ENCODE measurements around the gene GABBR1.

GRCh38 chr6:29528300-29528931 lies 104.6 kb downstream of the GABBR1 start:
- TF ChIP-seq JUN (IDR thresholded peaks at IDR 0.05; ENCODE audit: borderline replicate concordance, insufficient read depth, insufficient read length, low read depth) (no peak), EZH2 (IDR thresholded peaks at IDR 0.05; ENCODE audit: borderline replicate concordance, low read depth, low read length, severe bottlenecking) (no peak), MYC (IDR thresholded peaks at IDR 0.05; ENCODE audit: low read depth, low read length) (no peak), POLR2AphosphoS5 (IDR thresholded peaks at IDR 0.05; ENCODE audit: insufficient read depth, low read depth, low read length) (no peak), POLR2A (IDR thresholded peaks at IDR 0.05; ENCODE audit: low read depth, low read length) (no peak)
- TF ChIP-seq, protein P1, sequence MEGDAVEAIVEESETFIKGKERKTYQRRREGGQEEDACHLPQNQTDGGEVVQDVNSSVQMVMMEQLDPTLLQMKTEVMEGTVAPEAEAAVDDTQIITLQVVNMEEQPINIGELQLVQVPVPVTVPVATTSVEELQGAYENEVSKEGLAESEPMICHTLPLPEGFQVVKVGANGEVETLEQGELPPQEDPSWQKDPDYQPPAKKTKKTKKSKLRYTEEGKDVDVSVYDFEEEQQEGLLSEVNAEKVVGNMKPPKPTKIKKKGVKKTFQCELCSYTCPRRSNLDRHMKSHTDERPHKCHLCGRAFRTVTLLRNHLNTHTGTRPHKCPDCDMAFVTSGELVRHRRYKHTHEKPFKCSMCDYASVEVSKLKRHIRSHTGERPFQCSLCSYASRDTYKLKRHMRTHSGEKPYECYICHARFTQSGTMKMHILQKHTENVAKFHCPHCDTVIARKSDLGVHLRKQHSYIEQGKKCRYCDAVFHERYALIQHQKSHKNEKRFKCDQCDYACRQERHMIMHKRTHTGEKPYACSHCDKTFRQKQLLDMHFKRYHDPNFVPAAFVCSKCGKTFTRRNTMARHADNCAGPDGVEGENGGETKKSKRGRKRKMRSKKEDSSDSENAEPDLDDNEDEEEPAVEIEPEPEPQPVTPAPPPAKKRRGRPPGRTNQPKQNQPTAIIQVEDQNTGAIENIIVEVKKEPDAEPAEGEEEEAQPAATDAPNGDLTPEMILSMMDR (IDR thresholded peaks at IDR 0.05; ENCODE audit: extremely low read depth in 1 of 2, insufficient read depth in 1 of 2, low read depth in 1 of 2, low read length in 2 of 2): no peak
- TF ChIP-seq, protein P2, sequence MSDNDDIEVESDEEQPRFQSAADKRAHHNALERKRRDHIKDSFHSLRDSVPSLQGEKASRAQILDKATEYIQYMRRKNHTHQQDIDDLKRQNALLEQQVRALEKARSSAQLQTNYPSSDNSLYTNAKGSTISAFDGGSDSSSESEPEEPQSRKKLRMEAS (IDR thresholded peaks at IDR 0.05; ENCODE audit: insufficient read depth, insufficient read length): no peak

Data from endothelial cell of umbilical vein (primary cell).